ENCODE results near the gene GNAI3.

The GNAI3 gene

DNA sequence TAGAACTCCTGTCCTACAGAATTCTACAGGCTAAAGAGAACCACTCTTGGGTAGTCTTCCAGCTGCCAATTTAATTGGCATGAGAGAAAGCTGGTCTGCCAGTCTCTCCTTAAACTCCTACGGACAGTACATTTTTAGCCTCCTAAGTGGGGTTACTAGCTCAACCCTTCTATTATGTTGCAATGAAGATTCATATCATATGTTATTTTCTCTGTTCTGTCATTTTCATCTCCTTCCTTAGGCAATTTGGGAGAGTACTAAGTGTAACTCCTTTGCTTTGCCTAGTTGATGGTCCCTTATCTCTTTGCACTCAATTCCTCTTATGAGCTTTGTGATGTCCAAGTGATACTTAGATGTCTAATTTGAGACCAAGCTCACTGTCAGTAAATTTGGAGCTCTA is 57.0 kb downstream of the GNAI3 start:
- no peaks in the 10 kb centered on the region for H3K4me1 ChIP-seq (ENCODE audit: insufficient read depth, low read length, severe bottlenecking)
- no peaks in the 10 kb centered on the region for H3K79me2 ChIP-seq (ENCODE audit: insufficient read depth, low read length)
- H4K20me1 ChIP-seq (ENCODE audit: insufficient read depth, low read length) = no peaks in the 10 kb centered on the region
- H3K27me3 ChIP-seq (ENCODE audit: insufficient read depth, low read length) = no peaks in the 10 kb centered on the region
- no peak overlapping the region for H2AFZ ChIP-seq (ENCODE audit: low read length)
- no peak for TF ChIP-seq EZH2 (IDR thresholded peaks at IDR 0.05; ENCODE audit: borderline replicate concordance, low read length)
- TF ChIP-seq CTCF (IDR thresholded peaks at IDR 0.05; ENCODE audit: low read length) = no peak
- H3K27ac ChIP-seq (ENCODE audit: low read depth, low read length, poor library complexity, severe bottlenecking) = no peak overlapping the region
- H3F3A ChIP-seq (ENCODE audit: insufficient read depth, low read length) = no peaks in the 10 kb centered on the region
- no peaks in the 10 kb centered on the region for H3K9me3 ChIP-seq (ENCODE audit: low read length)
- H3K9ac ChIP-seq (ENCODE audit: low read length) = no peak overlapping the region
- no peaks in the 10 kb centered on the region for H3K36me3 ChIP-seq (ENCODE audit: insufficient read depth, low read length)
- H3K9me2 ChIP-seq (ENCODE audit: low read depth, low read length) = no peaks in the 10 kb centered on the region
- H3K4me3 ChIP-seq (ENCODE audit: low read depth, low read length, poor library complexity, severe bottlenecking) = no peak overlapping the region
- no peak overlapping the region for H3K4me2 ChIP-seq (ENCODE audit: low read length)

DNA sequence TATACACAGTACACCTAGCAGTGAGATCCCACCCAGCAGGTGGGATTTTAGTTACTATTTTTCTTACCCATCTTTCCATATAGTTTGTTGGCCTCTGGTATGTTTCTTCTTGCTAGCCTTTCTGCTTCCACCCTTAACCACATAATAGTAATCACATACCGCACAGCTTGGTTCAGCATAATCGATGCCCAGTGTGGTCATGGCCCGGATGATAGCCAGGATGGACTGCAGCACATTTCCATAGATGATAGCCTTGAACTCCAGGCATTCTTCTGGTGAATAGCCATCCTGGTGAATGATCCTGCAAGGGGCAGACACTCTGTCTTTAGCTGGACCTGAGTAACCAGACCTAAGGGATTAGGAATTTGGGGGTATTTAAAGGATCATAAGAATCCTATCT is 61.5 kb downstream of the GNAI3 start:
- no peaks in the 10 kb centered on the region for H3K79me2 ChIP-seq (ENCODE audit: insufficient read depth, low read length)
- no peak overlapping the region for H3K4me3 ChIP-seq (ENCODE audit: low read depth, low read length, poor library complexity, severe bottlenecking)
- no peak overlapping the region for H3K9ac ChIP-seq (ENCODE audit: low read length)
- no peaks in the 10 kb centered on the region for H4K20me1 ChIP-seq (ENCODE audit: insufficient read depth, low read length)
- no peaks in the 10 kb centered on the region for H3K36me3 ChIP-seq (ENCODE audit: insufficient read depth, low read length)
- no peaks in the 10 kb centered on the region for H3F3A ChIP-seq (ENCODE audit: insufficient read depth, low read length)
- TF ChIP-seq CTCF (IDR thresholded peaks at IDR 0.05; ENCODE audit: low read length) = no peak
- TF ChIP-seq EZH2 (IDR thresholded peaks at IDR 0.05; ENCODE audit: borderline replicate concordance, low read length) = no peak
- no peak overlapping the region for H3K4me2 ChIP-seq (ENCODE audit: low read length)
- no peak overlapping the region for H3K27ac ChIP-seq (ENCODE audit: low read depth, low read length, poor library complexity, severe bottlenecking)
- no peak overlapping the region for H2AFZ ChIP-seq (ENCODE audit: low read length)
- no peaks in the 10 kb centered on the region for H3K4me1 ChIP-seq (ENCODE audit: insufficient read depth, low read length, severe bottlenecking)
- H3K9me3 ChIP-seq (ENCODE audit: low read length) = no peaks in the 10 kb centered on the region
- H3K9me2 ChIP-seq (ENCODE audit: low read depth, low read length) = no peaks in the 10 kb centered on the region
- no peaks in the 10 kb centered on the region for H3K27me3 ChIP-seq (ENCODE audit: insufficient read depth, low read length)

DNA sequence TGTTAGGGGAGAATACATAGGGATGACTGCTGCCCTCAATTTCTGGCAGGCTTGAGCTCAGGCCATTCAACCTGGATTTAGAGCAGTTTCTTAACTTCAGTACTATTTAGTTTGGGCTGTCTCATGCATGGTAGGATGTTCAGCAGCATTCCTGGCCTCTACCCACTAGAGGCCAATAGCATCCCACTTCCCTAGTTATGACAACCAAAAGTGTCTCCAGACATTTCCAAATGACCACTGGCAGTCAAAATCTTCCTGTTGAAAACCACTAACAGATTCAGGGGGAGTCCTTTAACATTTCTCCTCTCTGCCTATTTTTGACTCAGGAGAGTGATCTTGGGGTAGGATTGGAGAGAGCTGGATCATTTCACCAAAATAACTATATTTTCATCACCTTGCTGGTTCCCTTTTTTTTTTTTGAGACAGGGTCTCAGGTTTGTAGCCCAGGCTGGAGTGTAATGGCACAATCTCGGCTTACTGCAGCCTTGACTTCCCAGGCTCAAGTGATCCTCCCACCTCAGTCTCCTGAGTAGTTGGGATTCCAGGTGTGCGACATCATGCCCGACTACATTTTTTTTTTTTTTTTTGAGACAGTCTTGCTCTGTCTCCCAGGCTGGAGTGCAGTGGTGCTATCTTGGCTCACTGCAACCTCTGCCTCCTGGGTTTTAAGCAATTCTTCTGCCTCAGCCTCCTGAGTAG is 62.3 kb downstream of the GNAI3 start:
- TF ChIP-seq CTCF (IDR thresholded peaks at IDR 0.05; ENCODE audit: low read length) (no peak), EZH2 (IDR thresholded peaks at IDR 0.05; ENCODE audit: borderline replicate concordance, low read length) (no peak)
- H3K27ac ChIP-seq (ENCODE audit: low read depth, low read length, poor library complexity, severe bottlenecking) = no peak overlapping the region
- H3K4me2 ChIP-seq (ENCODE audit: low read length) = no peak overlapping the region
- no peaks in the 10 kb centered on the region for H3K36me3 ChIP-seq (ENCODE audit: insufficient read depth, low read length)
- H3K79me2 ChIP-seq (ENCODE audit: insufficient read depth, low read length) = no peaks in the 10 kb centered on the region
- no peak overlapping the region for H3K4me3 ChIP-seq (ENCODE audit: low read depth, low read length, poor library complexity, severe bottlenecking)
- H3K9me3 ChIP-seq (ENCODE audit: low read length) = no peaks in the 10 kb centered on the region
- H4K20me1 ChIP-seq (ENCODE audit: insufficient read depth, low read length) = no peaks in the 10 kb centered on the region
- no peaks in the 10 kb centered on the region for H3K9me2 ChIP-seq (ENCODE audit: low read depth, low read length)
- H3K27me3 ChIP-seq (ENCODE audit: insufficient read depth, low read length) = no peaks in the 10 kb centered on the region
- H2AFZ ChIP-seq (ENCODE audit: low read length) = no peak overlapping the region
- no peaks in the 10 kb centered on the region for H3F3A ChIP-seq (ENCODE audit: insufficient read depth, low read length)
- no peak overlapping the region for H3K9ac ChIP-seq (ENCODE audit: low read length)
- H3K4me1 ChIP-seq (ENCODE audit: insufficient read depth, low read length, severe bottlenecking) = no peaks in the 10 kb centered on the region
